ENCODE data around the gene IL27RA. TPM values are rescaled to one million over a fixed set of nuclear protein-coding genes. Genes with fewer than 3 reads are reported as not detected.

Gene IL27RA
- total and polyA plus RNA-seq, 4 donors = 1.0 to 2.8 (median 1.6) TPM

DNA sequence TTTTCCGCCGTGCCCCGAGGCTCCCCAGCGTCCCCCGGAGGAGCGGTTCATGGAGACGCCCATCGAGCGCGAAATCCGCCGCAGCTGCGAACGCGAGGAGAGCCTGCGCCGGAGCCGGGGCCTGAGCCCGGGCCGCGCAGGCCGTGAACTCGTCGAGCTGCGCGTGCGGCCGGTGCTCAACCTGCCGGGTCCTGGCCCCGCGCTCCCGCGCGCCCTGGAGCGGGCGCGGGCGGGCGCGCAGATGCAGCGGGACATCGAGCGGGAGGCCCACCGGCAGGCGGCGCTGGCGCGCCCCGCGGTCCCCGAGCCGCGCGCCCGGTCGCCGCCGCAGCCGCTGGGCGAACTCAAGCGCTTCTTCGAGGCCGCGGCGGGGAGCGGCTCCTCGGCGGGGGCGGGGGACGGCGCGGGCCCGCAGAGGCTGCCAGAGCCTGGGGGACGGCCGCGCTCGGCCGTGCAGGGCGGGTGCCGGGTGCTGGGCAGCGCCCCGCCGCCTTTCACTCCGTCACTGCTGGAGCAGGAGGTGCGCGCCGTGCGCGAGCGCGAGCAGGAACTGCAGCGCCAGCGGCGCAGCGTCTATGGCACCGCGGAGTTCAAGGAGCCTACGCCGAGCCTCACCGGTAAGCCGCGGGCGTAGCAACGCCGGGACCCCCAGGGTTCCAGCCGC lies 41.8 kb downstream of the IL27RA start:
- peak overlapping the region; percentile 69 to 93 for H3K27ac ChIP-seq (ENCODE audit: low read depth in 1 of 2, low read length in 2 of 2)
- WGBS = under 1% methylated on average over 106 of the region's 106 CpGs
- H3K36me3 ChIP-seq (ENCODE audit: control insufficient read depth in 4 of 4, insufficient read depth in 3 of 4, low read depth in 1 of 4, low read length in 3 of 4) = no peaks in the 10 kb centered on the region
- H3K27me3 ChIP-seq (ENCODE audit: control insufficient read depth in 4 of 4, insufficient read depth in 4 of 4, low read length in 3 of 4) = no peaks in the 10 kb centered on the region
- H3K9me3 ChIP-seq (ENCODE audit: control insufficient read depth in 4 of 4, low read length in 3 of 4) = no peaks in the 10 kb centered on the region
- peak overlapping the region; percentile 66 to 80 (median 73) for H3K4me3 ChIP-seq (ENCODE audit: low read depth in 1 of 3, low read length in 3 of 3)
- peak overlapping the region; percentile 35 to 53 for H3K9ac ChIP-seq (ENCODE audit: low read depth in 1 of 2, low read length in 2 of 2)
- TF ChIP-seq YY1 (IDR thresholded peaks at IDR 0.05) (no peak), GABPA (IDR thresholded peaks at IDR 0.05 in 1 of 2, conservative IDR thresholded peaks at IDR 0.05 in 1 of 2) (no peak), HNF4A (conservative IDR thresholded peaks at IDR 0.05) (no peak), TAF1 (conservative IDR thresholded peaks at IDR 0.05) (no peak)
- TF ChIP-seq, protein P1, sequence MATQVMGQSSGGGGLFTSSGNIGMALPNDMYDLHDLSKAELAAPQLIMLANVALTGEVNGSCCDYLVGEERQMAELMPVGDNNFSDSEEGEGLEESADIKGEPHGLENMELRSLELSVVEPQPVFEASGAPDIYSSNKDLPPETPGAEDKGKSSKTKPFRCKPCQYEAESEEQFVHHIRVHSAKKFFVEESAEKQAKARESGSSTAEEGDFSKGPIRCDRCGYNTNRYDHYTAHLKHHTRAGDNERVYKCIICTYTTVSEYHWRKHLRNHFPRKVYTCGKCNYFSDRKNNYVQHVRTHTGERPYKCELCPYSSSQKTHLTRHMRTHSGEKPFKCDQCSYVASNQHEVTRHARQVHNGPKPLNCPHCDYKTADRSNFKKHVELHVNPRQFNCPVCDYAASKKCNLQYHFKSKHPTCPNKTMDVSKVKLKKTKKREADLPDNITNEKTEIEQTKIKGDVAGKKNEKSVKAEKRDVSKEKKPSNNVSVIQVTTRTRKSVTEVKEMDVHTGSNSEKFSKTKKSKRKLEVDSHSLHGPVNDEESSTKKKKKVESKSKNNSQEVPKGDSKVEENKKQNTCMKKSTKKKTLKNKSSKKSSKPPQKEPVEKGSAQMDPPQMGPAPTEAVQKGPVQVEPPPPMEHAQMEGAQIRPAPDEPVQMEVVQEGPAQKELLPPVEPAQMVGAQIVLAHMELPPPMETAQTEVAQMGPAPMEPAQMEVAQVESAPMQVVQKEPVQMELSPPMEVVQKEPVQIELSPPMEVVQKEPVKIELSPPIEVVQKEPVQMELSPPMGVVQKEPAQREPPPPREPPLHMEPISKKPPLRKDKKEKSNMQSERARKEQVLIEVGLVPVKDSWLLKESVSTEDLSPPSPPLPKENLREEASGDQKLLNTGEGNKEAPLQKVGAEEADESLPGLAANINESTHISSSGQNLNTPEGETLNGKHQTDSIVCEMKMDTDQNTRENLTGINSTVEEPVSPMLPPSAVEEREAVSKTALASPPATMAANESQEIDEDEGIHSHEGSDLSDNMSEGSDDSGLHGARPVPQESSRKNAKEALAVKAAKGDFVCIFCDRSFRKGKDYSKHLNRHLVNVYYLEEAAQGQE (IDR thresholded peaks at IDR 0.05) = no peak
- TF ChIP-seq, protein P2, sequence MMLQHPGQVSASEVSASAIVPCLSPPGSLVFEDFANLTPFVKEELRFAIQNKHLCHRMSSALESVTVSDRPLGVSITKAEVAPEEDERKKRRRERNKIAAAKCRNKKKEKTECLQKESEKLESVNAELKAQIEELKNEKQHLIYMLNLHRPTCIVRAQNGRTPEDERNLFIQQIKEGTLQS (IDR thresholded peaks at IDR 0.05) = no peak
- TF ChIP-seq, protein P3, sequence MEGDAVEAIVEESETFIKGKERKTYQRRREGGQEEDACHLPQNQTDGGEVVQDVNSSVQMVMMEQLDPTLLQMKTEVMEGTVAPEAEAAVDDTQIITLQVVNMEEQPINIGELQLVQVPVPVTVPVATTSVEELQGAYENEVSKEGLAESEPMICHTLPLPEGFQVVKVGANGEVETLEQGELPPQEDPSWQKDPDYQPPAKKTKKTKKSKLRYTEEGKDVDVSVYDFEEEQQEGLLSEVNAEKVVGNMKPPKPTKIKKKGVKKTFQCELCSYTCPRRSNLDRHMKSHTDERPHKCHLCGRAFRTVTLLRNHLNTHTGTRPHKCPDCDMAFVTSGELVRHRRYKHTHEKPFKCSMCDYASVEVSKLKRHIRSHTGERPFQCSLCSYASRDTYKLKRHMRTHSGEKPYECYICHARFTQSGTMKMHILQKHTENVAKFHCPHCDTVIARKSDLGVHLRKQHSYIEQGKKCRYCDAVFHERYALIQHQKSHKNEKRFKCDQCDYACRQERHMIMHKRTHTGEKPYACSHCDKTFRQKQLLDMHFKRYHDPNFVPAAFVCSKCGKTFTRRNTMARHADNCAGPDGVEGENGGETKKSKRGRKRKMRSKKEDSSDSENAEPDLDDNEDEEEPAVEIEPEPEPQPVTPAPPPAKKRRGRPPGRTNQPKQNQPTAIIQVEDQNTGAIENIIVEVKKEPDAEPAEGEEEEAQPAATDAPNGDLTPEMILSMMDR (IDR thresholded peaks at IDR 0.05; ENCODE audit: low read depth, low read length, missing input control) = peak; percentile 74
- H3K4me1 ChIP-seq (ENCODE audit: control insufficient read depth in 4 of 4, insufficient read depth in 4 of 4, low read length in 3 of 4) = peaks cover 0 to 41% (median 24%) of the 10 kb centered on the region in 4 donors
- peak; percentile 83 for DNase-seq (ENCODE audit: low spot score)

DNA sequence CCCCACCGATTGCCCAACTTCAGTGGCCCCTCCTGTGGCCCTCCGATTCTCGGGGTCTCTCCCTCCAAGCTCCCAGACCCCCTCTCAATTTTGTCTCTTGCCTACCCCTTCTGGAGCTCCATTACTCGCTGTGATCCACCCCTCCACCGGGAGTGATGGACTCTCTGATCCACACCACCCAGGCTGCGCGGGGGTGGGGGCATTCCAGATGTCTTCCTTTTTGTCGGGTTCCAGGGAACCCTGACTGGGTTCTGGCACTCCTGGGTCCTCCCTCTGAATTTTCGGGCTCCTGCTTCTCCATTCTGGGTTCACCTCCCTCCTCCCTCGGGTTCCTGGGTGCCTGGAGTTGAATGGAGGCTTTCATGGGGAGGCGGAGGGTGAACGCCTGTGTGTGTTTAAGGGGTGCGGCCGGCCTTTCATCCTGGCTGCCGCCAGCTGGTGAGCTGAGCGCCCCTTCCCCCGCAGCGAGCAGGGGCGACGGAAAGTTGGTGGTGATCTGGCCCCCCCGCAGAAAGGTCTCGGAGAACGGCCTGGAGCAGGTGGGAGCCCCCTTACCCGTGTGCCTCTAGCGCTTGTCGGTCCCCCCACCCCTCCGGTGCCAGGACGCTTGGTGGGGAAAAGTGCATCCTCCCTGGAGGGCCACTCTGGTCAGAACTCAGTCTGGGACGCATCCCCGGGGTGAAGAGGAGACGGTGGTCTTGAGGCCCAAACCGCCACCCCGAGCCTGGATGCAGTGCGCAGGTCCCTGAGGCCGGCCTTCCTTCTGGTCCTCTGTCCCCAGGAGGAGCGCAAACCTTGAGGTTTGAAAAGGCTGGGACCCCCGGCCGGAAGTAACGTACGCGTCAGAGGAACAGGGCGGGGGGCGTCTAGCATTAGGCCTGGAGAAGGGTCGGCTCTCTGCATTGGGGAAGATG lies 42.6 kb downstream of the IL27RA start:
- 4% methylated on average over 44 of the region's 44 CpGs for WGBS
- no peak for DNase-seq (ENCODE audit: low spot score)
- Histone ChIP-seq H3K9me3 (ENCODE audit: control insufficient read depth in 4 of 4, low read length in 3 of 4) (no peaks in the 10 kb centered on the region), H3K27me3 (ENCODE audit: control insufficient read depth in 4 of 4, insufficient read depth in 4 of 4, low read length in 3 of 4) (no peaks in the 10 kb centered on the region), H3K9ac (ENCODE audit: low read depth in 1 of 2, low read length in 2 of 2) (peak overlapping the region; percentile 35 to 53), H3K27ac (ENCODE audit: low read depth in 1 of 2, low read length in 2 of 2) (peak overlapping the region; percentile 68 to 78), H3K4me3 (ENCODE audit: low read depth in 1 of 3, low read length in 3 of 3) (peak overlapping the region; percentile 47 to 77 (median 73)), H3K4me1 (ENCODE audit: control insufficient read depth in 4 of 4, insufficient read depth in 4 of 4, low read length in 3 of 4) (peaks cover 0 to 41% (median 24%) of the 10 kb centered on the region in 4 donors), H3K36me3 (ENCODE audit: control insufficient read depth in 4 of 4, insufficient read depth in 3 of 4, low read depth in 1 of 4, low read length in 3 of 4) (no peaks in the 10 kb centered on the region)
- no peak for TF ChIP-seq HNF4G (IDR thresholded peaks at IDR 0.05)
- no peak for TF ChIP-seq NR2F2 (IDR thresholded peaks at IDR 0.05)
- TF ChIP-seq RAD21 (IDR thresholded peaks at IDR 0.05) = no peak
- TF ChIP-seq JUND (IDR thresholded peaks at IDR 0.05) = no peak

All from liver (tissue), 9 donors.